GM12878 (cell line): Measurements from ENCODE around the gene BICC1. TPM values are rescaled to one million over a fixed set of nuclear protein-coding genes. Genes with fewer than 3 reads are reported as not detected.

Source experiments
- ATAC-seq: fragments of 200-7000 bp; cut with Tn5 transposase; 3 replicates; pipeline ENCODE4 v1.9.1; 2020; ENCODE audit warnings: mild to moderate bottlenecking, moderate library complexity
- BruUV-seq: library from RNA; stranded (reverse); fragments of 400-500 nt; replicated peaks from 2 replicates; lab custom pipeline; 2021; lab: Mats Ljungman, UMichigan
- CTCF ChIA-PET: fragments of 300-600 bp; sonication (Branson Sonifier 250); formaldehyde crosslinking; extraction: SDS; loops from one replicate; lab custom pipeline; 2021; ENCODE audit warnings: inconsistent platforms; lab: Yijun Ruan, JAX
- POLR2A ChIA-PET: fragments of 350-600 bp; formaldehyde crosslinking; extraction: SDS; loops from one replicate; lab custom pipeline; 2021; ENCODE audit warnings: inconsistent platforms; lab: Charles Lee
- RAD21 ChIA-PET: fragments of 300-600 bp; sonication (Branson Sonifier 250); formaldehyde crosslinking; loops from one replicate; lab custom pipeline; 2023; ENCODE audit warnings: antibody characterized with exemption; ENCODE audit not compliant: unreplicated experiment; lab: Charles Lee
- SMC1A ChIA-PET: fragments of 300-600 bp; sonication (Branson Sonifier 250); formaldehyde crosslinking; loops from one replicate; lab custom pipeline; 2023; ENCODE audit not compliant: unreplicated experiment, uncharacterized antibody; lab: Charles Lee
- DNase-seq: peaks from one replicate; pipeline ENCODE4 v3.0.0-alpha.2; 2011; ENCODE audit warnings: low read depth, low spot score
- FAIRE-seq: peaks from 3 replicates; lab custom pipeline; 2011; peaks lifted over from hg19 to GRCh38; lab: Jason Lieb, UNC
- H2AFZ ChIP-seq: 2 replicates; pipeline ENCODE4 v1.6.0; 2011; ENCODE audit warnings: low read depth, low read length, control low read depth; ENCODE audit not compliant: control insufficient read depth
- H3K27ac ChIP-seq: 2 replicates; pipeline ENCODE4 v1.5.1; 2011; ENCODE audit warnings: control low read depth; ENCODE audit not compliant: control insufficient read depth, insufficient read depth
- H3K27me3 ChIP-seq, 2 experiments: replicated peaks in 1 of 2; 2 replicates each; pipeline versions ENCODE4 v1.6.0 to v1.6.1; 2011; ENCODE audit warnings: low read length in 1 of 2; ENCODE audit not compliant: control insufficient read depth in 2 of 2, insufficient read depth in 2 of 2
- H3K36me3 ChIP-seq, 2 experiments: 2 replicates each; pipeline ENCODE4 v1.5.1; 2011; ENCODE audit warnings: low read length in 1 of 2; ENCODE audit not compliant: control insufficient read depth in 2 of 2, insufficient read depth in 2 of 2
- H3K4me1 ChIP-seq: 2 replicates; pipeline ENCODE4 v1.6.1; 2011; ENCODE audit warnings: mild to moderate bottlenecking, low read length, moderate library complexity, mixed read lengths; ENCODE audit not compliant: control insufficient read depth, insufficient read depth
- H3K4me2 ChIP-seq: 2 replicates; pipeline ENCODE4 v1.6.0; 2011; ENCODE audit warnings: control low read depth; ENCODE audit not compliant: control insufficient read depth, insufficient read depth
- H3K4me3 ChIP-seq: fragments of 200-600 bp; sonication (generic); 2 replicates; pipeline ENCODE4 v1.5.1; 2016
- H3K79me2 ChIP-seq: 2 replicates; pipeline ENCODE4 v1.6.0; 2011; ENCODE audit warnings: low read length; ENCODE audit not compliant: control insufficient read depth, insufficient read depth
- H3K9ac ChIP-seq: 2 replicates; pipeline ENCODE4 v1.8.0; 2011; ENCODE audit warnings: low read length, control low read depth, mixed read lengths; ENCODE audit not compliant: control insufficient read depth, insufficient read depth
- H3K9me3 ChIP-seq: replicated peaks from 3 replicates; pipeline ENCODE4 v1.5.1; 2011; ENCODE audit warnings: mild to moderate bottlenecking, low read length; ENCODE audit not compliant: control insufficient read depth, insufficient read depth
- H4K20me1 ChIP-seq: 2 replicates; pipeline ENCODE4 v1.6.0; 2011; ENCODE audit not compliant: control insufficient read depth, insufficient read depth
- EP300 ChIP-seq, 2 experiments: fragments of 150-350 bp in 1 of 2; IDR thresholded peaks; 2 replicates each; pipeline ENCODE4 v1.6.1; 2011 to 2012; ENCODE audit warnings: low read depth in 2 of 2, low read length in 2 of 2, borderline replicate concordance in 1 of 2, improper control_type of control experiment in 1 of 2, inconsistent platforms in 1 of 2; ENCODE audit not compliant: control insufficient read depth in 1 of 2
- FOS ChIP-seq: IDR thresholded peaks from 3 replicates; pipeline ENCODE4 v1.6.1; 2011; ENCODE audit warnings: borderline replicate concordance; ENCODE audit not compliant: insufficient read length; ENCODE audit errors: extremely low read depth
- KAT2A ChIP-seq: conservative IDR thresholded peaks from 2 replicates; pipeline ENCODE4 v1.6.1; 2011; ENCODE audit warnings: low read depth, low read length; ENCODE audit not compliant: control insufficient read depth
- MYC ChIP-seq: IDR thresholded peaks from 2 replicates; pipeline ENCODE4 v1.6.1; 2011; ENCODE audit warnings: mild to moderate bottlenecking, low read length, moderate library complexity, inconsistent platforms; ENCODE audit not compliant: insufficient read depth, insufficient replicate concordance, insufficient read length, severe bottlenecking
- NR2C2 ChIP-seq: IDR thresholded peaks from 2 replicates; pipeline ENCODE4 v1.6.1; 2011; ENCODE audit warnings: borderline replicate concordance, low read depth; ENCODE audit not compliant: control insufficient read depth, insufficient read length
- RAD51 ChIP-seq: fragments of 450-650 bp; IDR thresholded peaks from 2 replicates; pipeline ENCODE4 v1.6.1; 2016; ENCODE audit warnings: moderate library complexity, mild to moderate bottlenecking, inconsistent platforms
- ZZZ3 ChIP-seq: IDR thresholded peaks from 2 replicates; pipeline ENCODE4 v1.6.1; 2011; ENCODE audit warnings: low read depth; ENCODE audit not compliant: control insufficient read depth, insufficient read length
- WGBS: methylation state at CpG from one replicate; pipeline ENCODE4 v1.1.6; 2016; ENCODE audit warnings: low lambda C conversion rate; ENCODE audit not compliant: insufficient replicate concordance, insufficient coverage; ENCODE audit errors: missing lambda C conversion rate; 5-methylcytosine and 5-hydroxymethylcytosine counted together
- in situ Hi-C: fragments of 300-500 bp; cut with MboI; formaldehyde crosslinking; loops from 9 replicates; pipeline ENCODE4 v1.14.3; 2018; ENCODE audit warnings: mixed read lengths
- intact Hi-C: fragments of 100-400 bp; cut with micrococcal nuclease; formaldehyde crosslinking; loops from one replicate; pipeline ENCODE4 v1.14.2; 2022; ENCODE audit not compliant: unreplicated experiment
- polyA plus RNA-seq, 11 experiments: library from polyadenylated mRNA; depleted of rRNA in 4 of 11; unstranded in 6 of 11; stranded (reverse) in 5 of 11; fragments of >200 nt; fragmentation: Nextera tagmentation in 4 of 11; fragmentation: Illumina TruSeq in 1 of 11; extraction: Ambion mirVana in 4 of 11; extraction: Trizol in 1 of 11; gene quantifications; 1 replicate in 1 of 11; 2 replicates in 10 of 11; pipeline versions ENCODE4 v1.2.1 to v1.2.3, GENCODE V29; 2011 to 2016; ENCODE audit warnings: inconsistent platforms in 2 of 11, missing spikeins in 2 of 11, low read depth in 1 of 11
- total RNA-seq, 4 experiments: library from RNA; depleted of rRNA in 3 of 4; stranded (reverse); fragments of >200 nt in 3 of 4; fragmentation: Illumina TruSeq in 1 of 4; extraction: Trizol in 1 of 4; gene quantifications; 2 replicates each; pipeline versions ENCODE4 v1.2.1 to v1.2.3, GENCODE V29; 2013 to 2021

Gene BICC1
- total and polyA plus RNA-seq, 10 of the 15 experiments (the other 5 are each of a cell fraction or from before 2014, with no cell fraction given), result 0.01 to 0.10 (median 0.04) TPM; not detected in 5

GRCh38 chr10:58837826-58838225, 325.2 kb downstream of the BICC1 start:
- WGBS, result 43% methylated on average over 2 of the region's 2 CpGs
- CTCF ChIA-PET, result no interaction called here
- Histone ChIP-seq H3K9ac (no peak overlapping the region), H3K9me3 (no peaks in the 10 kb centered on the region), H3K79me2 (no peaks in the 10 kb centered on the region), H3K4me2 (no peak overlapping the region), H3K4me3 (no peak overlapping the region), H4K20me1 (no peaks in the 10 kb centered on the region), H3K4me1 (no peaks in the 10 kb centered on the region), H3K27ac (no peak overlapping the region), H3K27me3 (no peaks in the 10 kb centered on the region), H2AFZ (no peak overlapping the region), H3K36me3 (no peaks in the 10 kb centered on the region)
- DNase-seq (no peak), ATAC-seq (no peak), FAIRE-seq (no peak)
- in situ Hi-C loops (no loop called here), intact Hi-C loops (no loop called here)
- POLR2A ChIA-PET, result no interaction called here
- BruUV-seq, result no TSS peak
- RAD21 ChIA-PET, result no interaction called here
- no peak for TF ChIP-seq ZZZ3
- TF ChIP-seq KAT2A, result no peak
- no peak for TF ChIP-seq RAD51
- no peak for TF ChIP-seq NR2C2
- no peak for TF ChIP-seq EP300 (IDR thresholded peaks at IDR 0.05; ENCODE audit: borderline replicate concordance in 1 of 2, control insufficient read depth in 1 of 2, low read depth in 2 of 2, low read length in 2 of 2)
- no peak for TF ChIP-seq MYC
- TF ChIP-seq FOS, result no peak
- SMC1A ChIA-PET, result no interaction called here
